ENCODE results near the gene EEIG1. TPM values are rescaled to one million over a fixed set of nuclear protein-coding genes. Genes with fewer than 3 reads are reported as not detected.

The EEIG1 gene
- 15.0 and 60.1 TPM in 2 replicates for total RNA-seq

GRCh38 chr9:127980706-127981558 lies at the start of gene EEIG1:
Gene EEIG1 (minus strand): TSS chr9:127980989. CDS start chr9:127980137, 852 bp downstream.
- DNase-seq (ENCODE audit: low read depth in 2 of 2), result peak; percentile 64 to 93

GRCh38 chr9:128027705-128028104 lies 46.9 kb upstream of the EEIG1 start:
- no peak for DNase-seq (ENCODE audit: low read depth in 2 of 2)

GRCh38 chr9:128026773-128027541 lies 46.2 kb upstream of the EEIG1 start:
- peak in 1 of 2 donors; percentile 51 for DNase-seq (ENCODE audit: low read depth in 2 of 2)

- DNase-seq (ENCODE audit: low read depth in 2 of 2), result no peak
Measured at GRCh38 chr9:128026255-128026772, 45.5 kb upstream of the EEIG1 start.

GRCh38 chr9:128025736-128026135 lies 44.9 kb upstream of the EEIG1 start:
- DNase-seq (ENCODE audit: low read depth in 2 of 2), result no peak

- no peak for DNase-seq (ENCODE audit: low read depth in 2 of 2)
Measured at GRCh38 chr9:128024761-128025308, 44.0 kb upstream of the EEIG1 start.

GRCh38 chr9:128023671-128024070 lies 42.9 kb upstream of the EEIG1 start:
- DNase-seq (ENCODE audit: low read depth in 2 of 2), result peak in 1 of 2 donors; percentile 47

- DNase-seq (ENCODE audit: low read depth in 2 of 2), result peak in 1 of 2 donors; percentile 52
Measured at GRCh38 chr9:128022886-128023285, 42.1 kb upstream of the EEIG1 start.

- no peak for DNase-seq (ENCODE audit: low read depth in 2 of 2)
Measured at GRCh38 chr9:128021098-128021497, 40.3 kb upstream of the EEIG1 start.

- no peak for DNase-seq (ENCODE audit: low read depth in 2 of 2)
Measured at GRCh38 chr9:128020692-128021091, 39.9 kb upstream of the EEIG1 start.

- DNase-seq (ENCODE audit: low read depth in 2 of 2), result no peak
Measured at GRCh38 chr9:128015696-128016095, 34.9 kb upstream of the EEIG1 start.

GRCh38 chr9:128011071-128011817 lies 30.5 kb upstream of the EEIG1 start:
- DNase-seq (ENCODE audit: low read depth in 2 of 2), result peak; percentile 97 to 99

GRCh38 chr9:128009639-128010038 lies 28.9 kb upstream of the EEIG1 start:
- peak; percentile 46 to 51 for DNase-seq (ENCODE audit: low read depth in 2 of 2)

GRCh38 chr9:128008171-128008570 lies 27.4 kb upstream of the EEIG1 start:
- no peak for DNase-seq (ENCODE audit: low read depth in 2 of 2)

GRCh38 chr9:128007566-128008138 lies 26.9 kb upstream of the EEIG1 start:
- peak; percentile 54 to 89 for DNase-seq (ENCODE audit: low read depth in 2 of 2)

GRCh38 chr9:128006332-128006996 lies 25.7 kb upstream of the EEIG1 start:
- DNase-seq (ENCODE audit: low read depth in 2 of 2), result peak; percentile 74 to 75

- peak; percentile 99 for DNase-seq (ENCODE audit: low read depth in 2 of 2)
Measured at GRCh38 chr9:128005923-128006322, 25.1 kb upstream of the EEIG1 start.

GRCh38 chr9:128003966-128004604 lies 23.3 kb upstream of the EEIG1 start:
- no peak for DNase-seq (ENCODE audit: low read depth in 2 of 2)

GRCh38 chr9:128002959-128003358 lies 22.2 kb upstream of the EEIG1 start:
- no peak for DNase-seq (ENCODE audit: low read depth in 2 of 2)
